GM12878 (cell line): ENCODE measurements around the gene PPP6R1. TPM values are rescaled to one million over a fixed set of nuclear protein-coding genes. Genes with fewer than 3 reads are reported as not detected.

Experiments
- ATAC-seq: fragments of 200-7000 bp; cut with Tn5 transposase; 3 replicates; pipeline ENCODE4 v1.9.1; 2020; ENCODE audit warnings: mild to moderate bottlenecking, moderate library complexity
- BruUV-seq: library from RNA; stranded (reverse); fragments of 400-500 nt; replicated peaks from 2 replicates; lab custom pipeline; 2021; lab: Mats Ljungman, UMichigan
- CTCF ChIA-PET: fragments of 300-600 bp; sonication (Branson Sonifier 250); formaldehyde crosslinking; extraction: SDS; loops from one replicate; lab custom pipeline; 2021; ENCODE audit warnings: inconsistent platforms; lab: Yijun Ruan, JAX
- POLR2A ChIA-PET: fragments of 350-600 bp; formaldehyde crosslinking; extraction: SDS; loops from one replicate; lab custom pipeline; 2021; ENCODE audit warnings: inconsistent platforms; lab: Charles Lee
- RAD21 ChIA-PET: fragments of 300-600 bp; sonication (Branson Sonifier 250); formaldehyde crosslinking; loops from one replicate; lab custom pipeline; 2023; ENCODE audit warnings: antibody characterized with exemption; ENCODE audit not compliant: unreplicated experiment; lab: Charles Lee
- SMC1A ChIA-PET: fragments of 300-600 bp; sonication (Branson Sonifier 250); formaldehyde crosslinking; loops from one replicate; lab custom pipeline; 2023; ENCODE audit not compliant: unreplicated experiment, uncharacterized antibody; lab: Charles Lee
- DNase-seq: peaks from one replicate; pipeline ENCODE4 v3.0.0-alpha.2; 2011; ENCODE audit warnings: low read depth, low spot score
- FAIRE-seq: peaks from 3 replicates; lab custom pipeline; 2011; peaks lifted over from hg19 to GRCh38; lab: Jason Lieb, UNC
- H2AFZ ChIP-seq: 2 replicates; pipeline ENCODE4 v1.6.0; 2011; ENCODE audit warnings: low read depth, low read length, control low read depth; ENCODE audit not compliant: control insufficient read depth
- H3K27ac ChIP-seq: 2 replicates; pipeline ENCODE4 v1.5.1; 2011; ENCODE audit warnings: control low read depth; ENCODE audit not compliant: control insufficient read depth, insufficient read depth
- H3K27me3 ChIP-seq, 2 experiments: replicated peaks in 1 of 2; 2 replicates each; pipeline versions ENCODE4 v1.6.0 to v1.6.1; 2011; ENCODE audit warnings: low read length in 1 of 2; ENCODE audit not compliant: control insufficient read depth in 2 of 2, insufficient read depth in 2 of 2
- H3K36me3 ChIP-seq, 2 experiments: 2 replicates each; pipeline ENCODE4 v1.5.1; 2011; ENCODE audit warnings: low read length in 1 of 2; ENCODE audit not compliant: control insufficient read depth in 2 of 2, insufficient read depth in 2 of 2
- H3K4me1 ChIP-seq: 2 replicates; pipeline ENCODE4 v1.6.1; 2011; ENCODE audit warnings: mild to moderate bottlenecking, low read length, moderate library complexity, mixed read lengths; ENCODE audit not compliant: control insufficient read depth, insufficient read depth
- H3K4me2 ChIP-seq: 2 replicates; pipeline ENCODE4 v1.6.0; 2011; ENCODE audit warnings: control low read depth; ENCODE audit not compliant: control insufficient read depth, insufficient read depth
- H3K4me3 ChIP-seq: fragments of 200-600 bp; sonication (generic); 2 replicates; pipeline ENCODE4 v1.5.1; 2016
- H3K79me2 ChIP-seq: 2 replicates; pipeline ENCODE4 v1.6.0; 2011; ENCODE audit warnings: low read length; ENCODE audit not compliant: control insufficient read depth, insufficient read depth
- H3K9ac ChIP-seq: 2 replicates; pipeline ENCODE4 v1.8.0; 2011; ENCODE audit warnings: low read length, control low read depth, mixed read lengths; ENCODE audit not compliant: control insufficient read depth, insufficient read depth
- H3K9me3 ChIP-seq: replicated peaks from 3 replicates; pipeline ENCODE4 v1.5.1; 2011; ENCODE audit warnings: mild to moderate bottlenecking, low read length; ENCODE audit not compliant: control insufficient read depth, insufficient read depth
- H4K20me1 ChIP-seq: 2 replicates; pipeline ENCODE4 v1.6.0; 2011; ENCODE audit not compliant: control insufficient read depth, insufficient read depth
- BACH1 ChIP-seq: fragments of 450-650 bp; IDR thresholded peaks from 2 replicates; pipeline ENCODE4 v1.6.1; 2017; ENCODE audit warnings: mild to moderate bottlenecking, borderline replicate concordance
- BHLHE40 ChIP-seq, 2 experiments: fragments of 450-650 bp in 1 of 2; IDR thresholded peaks; 2 replicates each; pipeline ENCODE4 v1.6.1; 2011 to 2017; ENCODE audit warnings: low read depth in 2 of 2, borderline replicate concordance in 1 of 2, improper control_type of control experiment in 1 of 2, low read length in 1 of 2, mild to moderate bottlenecking in 1 of 2
- CBFB ChIP-seq: IDR thresholded peaks from 2 replicates; pipeline ENCODE4 v1.6.1; 2016; ENCODE audit warnings: antibody characterized with exemption, low read depth
- CHD1 ChIP-seq: IDR thresholded peaks from 2 replicates; pipeline ENCODE4 v1.6.1; 2012; ENCODE audit warnings: low read depth, low read length, improper control_type of control experiment
- CREB1 ChIP-seq: IDR thresholded peaks from 2 replicates; pipeline ENCODE4 v1.6.1; 2012; ENCODE audit warnings: low read depth, mild to moderate bottlenecking, inconsistent platforms
- CREM ChIP-seq: IDR thresholded peaks from 2 replicates; pipeline ENCODE4 v1.6.1; 2014; ENCODE audit warnings: antibody characterized with exemption, low read depth
- CTCF ChIP-seq, 3 experiments: IDR thresholded peaks in 2 of 3; conservative IDR thresholded peaks in 1 of 3; 2 replicates each; pipeline ENCODE4 v1.5.1; 2011; ENCODE audit warnings: low read depth in 3 of 3, low read length in 3 of 3, mild to moderate bottlenecking in 3 of 3, control low read depth in 2 of 3, moderate library complexity in 2 of 3, inconsistent platforms in 1 of 3, mixed read lengths in 1 of 3; ENCODE audit not compliant: control insufficient read depth in 2 of 3, insufficient read depth in 1 of 3; ENCODE audit errors: extremely low read depth in 1 of 3
- EZH2 ChIP-seq: IDR thresholded peaks from 2 replicates; pipeline ENCODE4 v1.6.1; 2012; ENCODE audit warnings: low read depth, mild to moderate bottlenecking, control low read depth, inconsistent platforms, low read length, borderline replicate concordance; ENCODE audit not compliant: control insufficient read depth
- HDGF ChIP-seq: fragments of 450-650 bp; IDR thresholded peaks from 2 replicates; pipeline ENCODE4 v1.6.1; 2016; ENCODE audit warnings: antibody characterized with exemption
- IKZF1 ChIP-seq: fragments of 450-650 bp; conservative IDR thresholded peaks from 2 replicates; pipeline ENCODE4 v1.6.1; 2017; ENCODE audit warnings: antibody characterized with exemption, mild to moderate bottlenecking
- IRF4 ChIP-seq: IDR thresholded peaks from 2 replicates; pipeline ENCODE4 v1.6.1; 2011; ENCODE audit warnings: low read depth, low read length
- MEF2B ChIP-seq: fragments of 450-650 bp; IDR thresholded peaks from 2 replicates; pipeline ENCODE4 v1.6.1; 2018; ENCODE audit warnings: mild to moderate bottlenecking, moderate library complexity; ENCODE audit not compliant: partially characterized antibody, poor library complexity, severe bottlenecking
- MTA2 ChIP-seq: fragments of 450-650 bp; IDR thresholded peaks from 2 replicates; pipeline ENCODE4 v1.6.1; 2016; ENCODE audit warnings: low read depth, mild to moderate bottlenecking, moderate library complexity
- NR2C1 ChIP-seq: fragments of 450-650 bp; IDR thresholded peaks from 2 replicates; pipeline ENCODE4 v1.6.1; 2017; ENCODE audit warnings: antibody characterized with exemption, mild to moderate bottlenecking, moderate library complexity
- POLR2A ChIP-seq: IDR thresholded peaks from 2 replicates; pipeline ENCODE4 v1.6.1; 2011; ENCODE audit warnings: low read depth, mild to moderate bottlenecking, low read length
- SMC3 ChIP-seq: IDR thresholded peaks from 2 replicates; pipeline ENCODE4 v1.6.1; 2011; ENCODE audit warnings: low read length, improper control_type of control experiment, borderline replicate concordance
- ZNF207 ChIP-seq: fragments of 450-650 bp; IDR thresholded peaks from 2 replicates; pipeline ENCODE4 v1.6.1; 2014; ENCODE audit warnings: antibody characterized with exemption, mild to moderate bottlenecking, borderline replicate concordance
- WGBS: methylation state at CpG from one replicate; pipeline ENCODE4 v1.1.6; 2016; ENCODE audit warnings: low lambda C conversion rate; ENCODE audit not compliant: insufficient replicate concordance, insufficient coverage; ENCODE audit errors: missing lambda C conversion rate; 5-methylcytosine and 5-hydroxymethylcytosine counted together
- in situ Hi-C: fragments of 300-500 bp; cut with MboI; formaldehyde crosslinking; loops from 9 replicates; pipeline ENCODE4 v1.14.3; 2018; ENCODE audit warnings: mixed read lengths
- intact Hi-C: fragments of 100-400 bp; cut with micrococcal nuclease; formaldehyde crosslinking; loops from one replicate; pipeline ENCODE4 v1.14.2; 2022; ENCODE audit not compliant: unreplicated experiment
- polyA plus RNA-seq, 11 experiments: library from polyadenylated mRNA; depleted of rRNA in 4 of 11; unstranded in 6 of 11; stranded (reverse) in 5 of 11; fragments of >200 nt; fragmentation: Nextera tagmentation in 4 of 11; fragmentation: Illumina TruSeq in 1 of 11; extraction: Ambion mirVana in 4 of 11; extraction: Trizol in 1 of 11; gene quantifications; 1 replicate in 1 of 11; 2 replicates in 10 of 11; pipeline versions ENCODE4 v1.2.1 to v1.2.3, GENCODE V29; 2011 to 2016; ENCODE audit warnings: inconsistent platforms in 2 of 11, missing spikeins in 2 of 11, low read depth in 1 of 11
- total RNA-seq, 4 experiments: library from RNA; depleted of rRNA in 3 of 4; stranded (reverse); fragments of >200 nt in 3 of 4; fragmentation: Illumina TruSeq in 1 of 4; extraction: Trizol in 1 of 4; gene quantifications; 2 replicates each; pipeline versions ENCODE4 v1.2.1 to v1.2.3, GENCODE V29; 2013 to 2021
- TF ChIP-seq, protein P1 (sequence below): fragments of 150-350 bp; IDR thresholded peaks from 2 replicates; pipeline ENCODE4 v1.6.1; 2014; ENCODE audit warnings: mild to moderate bottlenecking, low read depth, low read length

The PPP6R1 gene
- total and polyA plus RNA-seq, 10 of the 15 experiments (the other 5 are each of a cell fraction or from before 2014, with no cell fraction given): 0.80 to 173 (median 63.7) TPM

DNA sequence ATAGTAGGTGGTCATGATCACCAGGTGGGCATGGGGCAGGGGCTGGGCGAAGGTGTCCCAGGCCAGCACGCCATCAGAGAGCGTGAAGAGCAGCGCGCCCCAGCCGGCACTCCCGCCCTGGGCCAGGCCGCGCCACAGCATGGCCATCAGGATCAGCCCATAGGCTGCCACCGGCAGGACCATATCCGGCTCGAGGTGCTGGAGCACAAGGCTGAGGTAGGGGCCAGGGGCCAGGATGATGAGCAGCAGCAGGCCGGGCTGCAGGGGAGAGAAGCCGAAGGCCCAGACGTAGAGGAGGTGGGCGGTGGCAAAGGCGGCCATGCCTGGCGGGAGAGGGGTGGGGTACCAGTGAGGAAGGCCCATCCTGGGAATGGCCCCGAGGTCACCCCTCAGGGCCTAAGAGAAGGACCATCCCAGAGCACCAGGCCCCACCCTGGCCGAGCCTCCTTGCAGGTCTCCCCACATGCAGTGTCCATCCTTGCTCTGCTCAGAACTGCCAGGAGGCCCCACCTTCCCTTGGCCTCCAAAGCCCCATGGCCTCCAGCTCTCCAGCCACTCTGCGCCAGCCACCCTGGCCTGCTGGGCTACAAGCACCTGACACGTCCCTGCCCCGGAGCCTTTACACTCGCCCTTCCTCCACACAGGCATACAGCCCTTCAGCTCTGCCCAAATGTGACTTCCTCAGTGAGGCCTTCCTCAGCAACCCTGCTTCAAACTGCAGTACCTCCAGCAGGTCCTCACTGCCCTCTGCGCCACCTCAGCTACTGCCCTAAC is 31.4 kb downstream of the PPP6R1 start:
- Histone ChIP-seq H3K9ac (no peak overlapping the region), H3K36me3 (peaks cover 0 to 38% of the 10 kb centered on the region in 2 experiments; a peak in 3 of 4 replicates), H3K27ac (no peak overlapping the region), H3K79me2 (no peaks in the 10 kb centered on the region), H3K4me1 (no peaks in the 10 kb centered on the region), H2AFZ (no peak overlapping the region), H3K27me3 (no peaks in the 10 kb centered on the region), H3K4me2 (no peak overlapping the region), H3K9me3 (no peaks in the 10 kb centered on the region), H4K20me1 (no peaks in the 10 kb centered on the region; the same call in 1 of the 2 replicates), H3K4me3 (no peak overlapping the region)
- POLR2A ChIA-PET: interaction anchor here (0.9 kb wide), 1 partner anchor 27 kb away, joined by 3 read pairs; no protein-coding TSS in a partner anchor
- SMC1A ChIA-PET: no interaction called here
- RAD21 ChIA-PET: no interaction called here
- CTCF ChIA-PET: interaction anchor here (0.6 kb wide), 1 partner anchor 440 kb away, joined by 3 read pairs; no protein-coding TSS in a partner anchor
- WGBS: 96% methylated on average over 23 of the region's 25 CpGs
- BruUV-seq: no TSS peak
- DNase-seq: no peak
- no peak for FAIRE-seq
- intact Hi-C loops: no loop called here
- in situ Hi-C loops: no loop called here
- TF ChIP-seq SMC3: no peak
- no peak for TF ChIP-seq HDGF
- no peak for TF ChIP-seq MEF2B
- TF ChIP-seq CREM: no peak
- no peak for TF ChIP-seq MTA2
- TF ChIP-seq, protein P1, sequence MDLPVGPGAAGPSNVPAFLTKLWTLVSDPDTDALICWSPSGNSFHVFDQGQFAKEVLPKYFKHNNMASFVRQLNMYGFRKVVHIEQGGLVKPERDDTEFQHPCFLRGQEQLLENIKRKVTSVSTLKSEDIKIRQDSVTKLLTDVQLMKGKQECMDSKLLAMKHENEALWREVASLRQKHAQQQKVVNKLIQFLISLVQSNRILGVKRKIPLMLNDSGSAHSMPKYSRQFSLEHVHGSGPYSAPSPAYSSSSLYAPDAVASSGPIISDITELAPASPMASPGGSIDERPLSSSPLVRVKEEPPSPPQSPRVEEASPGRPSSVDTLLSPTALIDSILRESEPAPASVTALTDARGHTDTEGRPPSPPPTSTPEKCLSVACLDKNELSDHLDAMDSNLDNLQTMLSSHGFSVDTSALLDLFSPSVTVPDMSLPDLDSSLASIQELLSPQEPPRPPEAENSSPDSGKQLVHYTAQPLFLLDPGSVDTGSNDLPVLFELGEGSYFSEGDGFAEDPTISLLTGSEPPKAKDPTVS: no peak
- TF ChIP-seq CREB1: no peak
- TF ChIP-seq POLR2A: no peak
- TF ChIP-seq CTCF (IDR thresholded peaks at IDR 0.05 in 2 of 3, conservative IDR thresholded peaks at IDR 0.05 in 1 of 3; ENCODE audit: control insufficient read depth in 2 of 3, extremely low read depth in 1 of 3, insufficient read depth in 1 of 3, low read depth in 3 of 3, low read length in 3 of 3): no peak
- TF ChIP-seq ZNF207: no peak
- TF ChIP-seq EZH2: no peak
- TF ChIP-seq IRF4: no peak
- TF ChIP-seq BACH1: no peak
- no peak for TF ChIP-seq BHLHE40 (IDR thresholded peaks at IDR 0.05; ENCODE audit: borderline replicate concordance in 1 of 2, low read depth in 2 of 2, low read length in 1 of 2)
- TF ChIP-seq IKZF1: no peak
- no peak for TF ChIP-seq NR2C1
- TF ChIP-seq CBFB: no peak
- TF ChIP-seq CHD1: no peak
- no peak; the same call in 2 of the 3 replicates for ATAC-seq
